ENCODE measurements around the gene ACOX2.

Gene ACOX2

GRCh38 chr3:58537412-58538301, 667 bp upstream of the ACOX2 start:
- Histone ChIP-seq H3K4me1 (ENCODE audit: control insufficient read depth in 5 of 5, insufficient read depth in 5 of 5, low read length in 5 of 5) (peaks cover 2 to 27% (median 24%) of the 10 kb centered on the region in 5 donors), H3K4me3 (ENCODE audit: low read depth in 1 of 5, low read length in 5 of 5) (peak overlapping the region in 1 of 5 donors; percentile 57), H3K9me3 (ENCODE audit: control insufficient read depth in 5 of 5, low read length in 5 of 5) (no peaks in the 10 kb centered on the region), H3K9ac (ENCODE audit: low read length in 5 of 5) (peak overlapping the region in 4 of 5 donors; percentile 31 to 94 (median 84)), H3K36me3 (ENCODE audit: control insufficient read depth in 5 of 5, insufficient read depth in 5 of 5, low read length in 5 of 5) (peaks cover 0 to 17% (median 16%) of the 10 kb centered on the region in 5 donors), H3K27me3 (ENCODE audit: control insufficient read depth in 5 of 5, insufficient read depth in 4 of 5, low read length in 5 of 5) (no peaks in the 10 kb centered on the region), H3K27ac (ENCODE audit: low read depth, low read length) (peak overlapping the region; percentile 74)

GRCh38 chr3:58535531-58536500, 1.2 kb downstream of the ACOX2 start:
- peaks cover 0 to 28% (median 24%) of the 10 kb centered on the region in 5 donors for H3K36me3 ChIP-seq (ENCODE audit: control insufficient read depth in 5 of 5, insufficient read depth in 5 of 5, low read length in 5 of 5)
- H3K27me3 ChIP-seq (ENCODE audit: control insufficient read depth in 5 of 5, insufficient read depth in 4 of 5, low read length in 5 of 5): no peaks in the 10 kb centered on the region
- peak overlapping the region; percentile 74 for H3K27ac ChIP-seq (ENCODE audit: low read depth, low read length)
- peak overlapping the region; percentile 47 to 72 (median 57) for H3K4me3 ChIP-seq (ENCODE audit: low read depth in 1 of 5, low read length in 5 of 5)
- H3K9me3 ChIP-seq (ENCODE audit: control insufficient read depth in 5 of 5, low read length in 5 of 5): no peaks in the 10 kb centered on the region
- H3K9ac ChIP-seq (ENCODE audit: low read length in 5 of 5): peak overlapping the region; percentile 57 to 94 (median 79)
- peaks cover 2 to 28% (median 26%) of the 10 kb centered on the region in 5 donors for H3K4me1 ChIP-seq (ENCODE audit: control insufficient read depth in 5 of 5, insufficient read depth in 5 of 5, low read length in 5 of 5)

- Histone ChIP-seq H3K36me3 (ENCODE audit: control insufficient read depth in 5 of 5, insufficient read depth in 5 of 5, low read length in 5 of 5) (peaks cover 0 to 37% (median 34%) of the 10 kb centered on the region in 5 donors), H3K4me3 (ENCODE audit: low read depth in 1 of 5, low read length in 5 of 5) (no peak overlapping the region), H3K27me3 (ENCODE audit: control insufficient read depth in 5 of 5, insufficient read depth in 4 of 5, low read length in 5 of 5) (no peaks in the 10 kb centered on the region), H3K4me1 (ENCODE audit: control insufficient read depth in 5 of 5, insufficient read depth in 5 of 5, low read length in 5 of 5) (peaks cover 2 to 28% (median 26%) of the 10 kb centered on the region in 5 donors), H3K27ac (ENCODE audit: low read depth, low read length) (no peak overlapping the region), H3K9ac (ENCODE audit: low read length in 5 of 5) (no peak overlapping the region), H3K9me3 (ENCODE audit: control insufficient read depth in 5 of 5, low read length in 5 of 5) (no peaks in the 10 kb centered on the region)
Observed at GRCh38 chr3:58534592-58535494, 2.1 kb downstream of the ACOX2 start.

GRCh38 chr3:58532794-58533220, 4.2 kb downstream of the ACOX2 start:
- no peak overlapping the region for H3K27ac ChIP-seq (ENCODE audit: low read depth, low read length)
- peaks cover 5 to 35% (median 30%) of the 10 kb centered on the region in 5 donors for H3K4me1 ChIP-seq (ENCODE audit: control insufficient read depth in 5 of 5, insufficient read depth in 5 of 5, low read length in 5 of 5)
- H3K9me3 ChIP-seq (ENCODE audit: control insufficient read depth in 5 of 5, low read length in 5 of 5): no peaks in the 10 kb centered on the region
- H3K36me3 ChIP-seq (ENCODE audit: control insufficient read depth in 5 of 5, insufficient read depth in 5 of 5, low read length in 5 of 5): peaks cover 5 to 54% (median 44%) of the 10 kb centered on the region in 5 donors
- H3K4me3 ChIP-seq (ENCODE audit: low read depth in 1 of 5, low read length in 5 of 5): no peak overlapping the region
- H3K9ac ChIP-seq (ENCODE audit: low read length in 5 of 5): no peak overlapping the region
- no peaks in the 10 kb centered on the region for H3K27me3 ChIP-seq (ENCODE audit: control insufficient read depth in 5 of 5, insufficient read depth in 4 of 5, low read length in 5 of 5)

DNA sequence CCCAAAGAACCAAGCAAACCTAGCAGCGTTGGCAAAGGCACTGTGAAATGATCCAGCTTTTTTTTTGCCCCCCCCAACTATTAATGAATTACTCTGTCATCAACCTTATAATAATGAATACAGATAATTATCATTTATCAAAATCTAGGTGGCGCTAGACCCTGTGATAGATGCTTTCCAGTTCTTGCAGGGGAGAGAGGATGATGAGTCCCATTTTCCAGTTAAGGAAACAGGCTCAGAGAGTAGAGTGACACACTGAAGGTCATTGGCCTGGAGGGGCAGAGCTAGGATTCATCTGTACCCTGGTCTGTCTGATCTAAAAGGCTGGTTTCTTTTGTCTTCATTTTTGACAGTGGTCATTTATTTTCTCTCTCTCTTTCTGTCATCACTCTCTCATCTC, 5.0 kb downstream of the ACOX2 start:
- Histone ChIP-seq H3K4me1 (ENCODE audit: control insufficient read depth in 5 of 5, insufficient read depth in 5 of 5, low read length in 5 of 5) (peaks cover 5 to 29% (median 24%) of the 10 kb centered on the region in 5 donors), H3K4me3 (ENCODE audit: low read depth in 1 of 5, low read length in 5 of 5) (no peak overlapping the region), H3K27ac (ENCODE audit: low read depth, low read length) (no peak overlapping the region), H3K9ac (ENCODE audit: low read length in 5 of 5) (no peak overlapping the region), H3K9me3 (ENCODE audit: control insufficient read depth in 5 of 5, low read length in 5 of 5) (no peaks in the 10 kb centered on the region), H3K36me3 (ENCODE audit: control insufficient read depth in 5 of 5, insufficient read depth in 5 of 5, low read length in 5 of 5) (peaks cover 5 to 60% (median 46%) of the 10 kb centered on the region in 5 donors), H3K27me3 (ENCODE audit: control insufficient read depth in 5 of 5, insufficient read depth in 4 of 5, low read length in 5 of 5) (no peaks in the 10 kb centered on the region)

GRCh38 chr3:58531555-58531954, 5.4 kb downstream of the ACOX2 start:
- Histone ChIP-seq H3K27me3 (ENCODE audit: control insufficient read depth in 5 of 5, insufficient read depth in 4 of 5, low read length in 5 of 5) (no peaks in the 10 kb centered on the region), H3K4me1 (ENCODE audit: control insufficient read depth in 5 of 5, insufficient read depth in 5 of 5, low read length in 5 of 5) (peaks cover 5 to 25% (median 20%) of the 10 kb centered on the region in 5 donors), H3K36me3 (ENCODE audit: control insufficient read depth in 5 of 5, insufficient read depth in 5 of 5, low read length in 5 of 5) (peaks cover 5 to 64% (median 50%) of the 10 kb centered on the region in 5 donors), H3K9me3 (ENCODE audit: control insufficient read depth in 5 of 5, low read length in 5 of 5) (no peaks in the 10 kb centered on the region), H3K9ac (ENCODE audit: low read length in 5 of 5) (no peak overlapping the region), H3K27ac (ENCODE audit: low read depth, low read length) (no peak overlapping the region), H3K4me3 (ENCODE audit: low read depth in 1 of 5, low read length in 5 of 5) (no peak overlapping the region)

DNA sequence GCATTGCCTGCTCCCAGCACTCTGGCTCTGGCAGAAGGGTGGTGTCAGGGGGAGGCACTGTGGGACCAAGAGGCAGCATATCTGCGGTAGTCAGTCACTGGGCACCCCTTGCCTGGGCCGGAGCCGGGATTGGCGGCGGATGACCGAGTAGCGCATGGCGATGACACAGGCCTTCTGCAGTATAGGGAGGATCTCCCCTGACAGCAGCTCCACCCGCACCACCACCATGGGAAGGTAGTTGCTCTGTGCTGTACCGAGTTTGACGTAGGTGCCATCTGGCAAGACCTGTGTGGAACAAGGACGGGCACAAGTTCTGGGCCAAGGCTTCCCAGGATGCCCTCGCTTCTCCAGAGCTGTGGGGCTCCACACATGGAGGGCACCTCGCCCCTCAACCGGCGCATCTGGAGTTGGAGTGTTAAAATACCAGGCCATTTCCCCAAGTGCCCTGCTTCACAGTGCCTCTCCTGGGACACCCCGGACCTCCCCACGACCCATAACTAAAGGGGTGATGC, 6.6 kb downstream of the ACOX2 start:
- no peak overlapping the region for H3K4me3 ChIP-seq (ENCODE audit: low read depth in 1 of 5, low read length in 5 of 5)
- peaks cover 3 to 14% (median 9%) of the 10 kb centered on the region in 5 donors for H3K4me1 ChIP-seq (ENCODE audit: control insufficient read depth in 5 of 5, insufficient read depth in 5 of 5, low read length in 5 of 5)
- H3K27me3 ChIP-seq (ENCODE audit: control insufficient read depth in 5 of 5, insufficient read depth in 4 of 5, low read length in 5 of 5): no peaks in the 10 kb centered on the region
- H3K36me3 ChIP-seq (ENCODE audit: control insufficient read depth in 5 of 5, insufficient read depth in 5 of 5, low read length in 5 of 5): peaks cover 5 to 75% (median 60%) of the 10 kb centered on the region in 5 donors
- no peaks in the 10 kb centered on the region for H3K9me3 ChIP-seq (ENCODE audit: control insufficient read depth in 5 of 5, low read length in 5 of 5)
- H3K9ac ChIP-seq (ENCODE audit: low read length in 5 of 5): peak overlapping the region in 1 of 5 donors; percentile 5
- no peak overlapping the region for H3K27ac ChIP-seq (ENCODE audit: low read depth, low read length)

GRCh38 chr3:58529516-58530353, 7.3 kb downstream of the ACOX2 start:
- H3K4me3 ChIP-seq (ENCODE audit: low read depth in 1 of 5, low read length in 5 of 5): no peak overlapping the region

More at GRCh38 chr3:58529516-58530353, 7.3 kb downstream of the ACOX2 start:
- Histone ChIP-seq H3K9ac (ENCODE audit: low read length in 5 of 5) (peak overlapping the region in 1 of 5 donors; percentile 6), H3K4me1 (ENCODE audit: control insufficient read depth in 5 of 5, insufficient read depth in 5 of 5, low read length in 5 of 5) (peaks cover 3 to 12% (median 9%) of the 10 kb centered on the region in 5 donors), H3K36me3 (ENCODE audit: control insufficient read depth in 5 of 5, insufficient read depth in 5 of 5, low read length in 5 of 5) (peaks cover 8 to 81% (median 63%) of the 10 kb centered on the region in 5 donors), H3K27me3 (ENCODE audit: control insufficient read depth in 5 of 5, insufficient read depth in 4 of 5, low read length in 5 of 5) (no peaks in the 10 kb centered on the region), H3K27ac (ENCODE audit: low read depth, low read length) (no peak overlapping the region), H3K9me3 (ENCODE audit: control insufficient read depth in 5 of 5, low read length in 5 of 5) (no peaks in the 10 kb centered on the region)

All from subcutaneous abdominal adipose tissue (tissue), 5 donors.